CD4-positive, alpha-beta T cell treated with Interleukin-15 for 4 hours (primary cell): ENCODE results near the gene STX11.
A peak's percentile ranks its signal among the peaks of the same experiment; 100 is the strongest.
"Not testable (repeated sequence)": the region's sequence is repeated elsewhere in the genome, so short reads cannot be mapped to it uniquely, and the experiment has no call there.

Experiments used
- DNase-seq: peaks from one replicate; pipeline ENCODE4 v3.0.0-alpha.2; 2020; ENCODE audit warnings: low spot score

The STX11 gene

GRCh38 chr6:144149894-144150709, at the start of gene STX11:
Gene STX11 (plus strand): TSS chr6:144150517. CDS start chr6:144186628, 36,111 bp downstream.
- DNase-seq = peak; percentile 78

GRCh38 chr6:144103026-144103563, 47.2 kb upstream of the STX11 start:
- no peak for DNase-seq

DNA sequence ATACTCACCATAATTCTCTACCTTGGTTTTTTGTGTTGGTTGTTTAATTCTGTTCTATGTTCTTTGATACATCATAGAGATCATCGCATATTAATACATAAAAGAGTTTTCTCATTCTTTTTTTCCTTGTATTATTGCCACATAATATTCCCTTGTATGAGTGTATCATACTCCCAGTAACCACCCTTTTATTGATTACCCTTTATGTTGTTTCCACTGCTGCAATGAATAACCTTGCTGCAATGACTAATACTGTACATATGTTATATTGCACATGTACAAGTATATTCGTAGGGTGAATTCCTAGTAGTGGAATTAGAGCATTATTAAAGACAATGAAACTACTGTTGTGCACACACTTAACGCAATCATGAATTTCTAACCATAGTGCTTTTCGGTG, 45.8 kb upstream of the STX11 start:
- DNase-seq = no peak

- DNase-seq = peak; percentile 85
These were observed 45.3 kb upstream of the STX11 start for GRCh38 chr6:144104898-144105487.

- DNase-seq = no peak
These were observed 44.1 kb upstream of the STX11 start for GRCh38 chr6:144106206-144106605.

DNA sequence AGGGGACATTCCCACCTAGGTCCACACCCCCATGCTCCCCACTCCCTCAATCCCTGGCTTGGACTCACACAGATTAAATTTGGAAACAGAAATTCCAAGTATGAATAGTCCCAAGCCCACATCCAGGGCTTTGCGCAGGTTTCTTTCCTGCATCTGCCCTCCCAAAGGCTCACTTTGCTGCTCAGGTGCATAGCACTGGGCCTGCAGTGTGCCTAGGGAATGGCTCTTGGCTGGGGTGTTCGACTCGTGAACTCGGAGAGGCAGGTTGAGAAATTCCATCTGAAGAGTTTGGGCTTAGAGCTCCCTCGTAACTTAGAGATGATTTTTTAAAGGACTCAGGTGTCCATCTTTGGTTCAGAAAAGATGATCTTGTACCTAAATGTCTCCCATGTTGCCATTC, 40.1 kb upstream of the STX11 start:
- no peak for DNase-seq

DNA sequence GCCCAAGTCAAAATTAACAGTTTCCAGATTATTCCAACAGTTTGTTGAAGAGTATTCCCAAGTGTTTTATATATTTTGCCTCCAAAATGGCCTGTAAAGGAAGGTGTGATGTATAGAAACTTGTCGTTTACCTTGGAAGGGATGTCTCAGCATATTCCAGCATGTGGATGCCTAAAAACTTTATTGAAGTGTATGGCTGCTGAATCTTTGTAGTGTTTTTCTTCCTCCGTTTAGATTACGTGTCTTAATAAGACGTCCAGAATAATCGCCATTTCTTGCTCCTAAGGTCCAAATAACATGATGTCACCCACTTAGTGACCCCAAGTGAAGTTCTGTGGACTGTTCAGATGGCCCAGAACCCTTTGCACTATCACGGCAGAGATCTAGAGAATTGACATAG, 37.0 kb upstream of the STX11 start:
- no peak for DNase-seq

DNA sequence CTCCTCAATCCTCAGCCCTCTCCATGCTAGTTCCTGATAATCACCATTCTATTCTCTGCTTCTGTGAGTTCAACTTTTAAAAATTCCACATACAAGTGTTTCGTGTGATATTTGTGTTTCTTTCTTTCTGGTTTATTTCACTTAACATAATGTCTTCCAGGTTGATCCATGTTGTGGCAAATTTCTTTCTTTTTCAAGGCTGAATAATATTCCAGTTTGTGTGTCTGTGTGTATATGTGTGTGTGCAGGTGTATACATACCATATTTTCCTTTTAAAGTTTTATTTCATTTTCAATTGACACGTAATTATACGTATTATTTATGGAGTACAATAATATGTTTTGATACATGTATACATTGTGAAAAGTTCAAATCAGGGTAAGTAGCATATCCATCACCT, 35.1 kb upstream of the STX11 start:
- DNase-seq = no peak

DNA sequence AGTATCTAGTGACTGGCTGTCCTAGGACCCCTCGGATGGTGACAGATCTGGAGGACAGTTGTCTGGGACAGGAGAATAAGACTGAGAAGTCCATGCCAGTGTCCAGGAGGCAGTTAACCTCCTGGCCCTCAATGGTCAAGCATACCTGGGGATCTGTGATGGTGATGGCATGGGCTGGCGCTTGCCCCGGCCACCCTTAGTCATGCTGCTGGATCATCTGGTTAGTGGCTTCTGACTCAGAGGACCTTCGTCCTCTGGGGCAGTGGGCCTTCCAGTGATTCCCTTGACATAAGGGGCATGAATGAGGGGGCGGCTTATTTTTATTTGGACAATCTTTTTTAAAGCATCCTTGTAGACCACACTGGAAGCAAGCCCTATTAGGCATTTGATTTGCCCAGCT, 30.9 kb upstream of the STX11 start:
- DNase-seq = no peak

DNA sequence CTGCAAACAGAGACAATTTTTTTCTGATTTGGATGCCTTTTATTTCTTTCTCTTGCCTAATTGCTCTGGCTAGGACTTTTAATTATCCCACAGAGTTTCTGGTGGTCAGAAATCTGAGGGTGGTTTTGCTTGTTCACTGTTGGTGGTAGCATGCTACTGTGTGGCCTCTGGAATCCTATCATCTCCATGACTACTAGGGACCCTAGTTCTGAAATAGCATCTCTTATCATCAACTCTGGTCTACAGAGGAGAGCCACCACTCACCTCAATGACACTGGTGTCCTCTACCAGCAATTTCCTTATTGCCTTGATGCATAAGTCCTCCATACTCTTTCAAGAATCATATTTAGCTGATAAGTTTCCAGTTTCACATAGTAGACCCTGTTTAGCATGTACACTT, 27.5 kb upstream of the STX11 start:
- no peak for DNase-seq

- DNase-seq = no peak
These were observed 26.9 kb upstream of the STX11 start for GRCh38 chr6:144123421-144123820.

GRCh38 chr6:144123836-144124235, 26.5 kb upstream of the STX11 start:
- no peak for DNase-seq

DNA sequence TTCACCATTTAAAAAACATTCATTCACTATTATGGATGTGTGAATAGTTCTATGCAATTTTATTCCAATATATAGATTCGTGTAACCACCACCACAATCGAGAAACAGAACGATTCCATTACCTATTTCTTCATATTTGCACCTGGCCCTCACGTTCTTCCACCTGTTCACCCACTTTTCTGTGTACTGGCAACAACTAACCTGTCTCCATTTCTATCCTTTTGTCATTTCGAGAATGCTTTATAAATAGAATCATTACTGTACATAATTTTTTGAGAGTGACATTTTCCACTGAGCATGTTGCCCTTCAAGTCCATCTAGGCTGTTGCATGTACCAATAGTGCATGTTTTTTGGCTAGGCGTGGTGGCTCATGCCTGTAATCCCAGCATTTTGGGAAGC, 23.2 kb upstream of the STX11 start:
- no peak for DNase-seq

DNA sequence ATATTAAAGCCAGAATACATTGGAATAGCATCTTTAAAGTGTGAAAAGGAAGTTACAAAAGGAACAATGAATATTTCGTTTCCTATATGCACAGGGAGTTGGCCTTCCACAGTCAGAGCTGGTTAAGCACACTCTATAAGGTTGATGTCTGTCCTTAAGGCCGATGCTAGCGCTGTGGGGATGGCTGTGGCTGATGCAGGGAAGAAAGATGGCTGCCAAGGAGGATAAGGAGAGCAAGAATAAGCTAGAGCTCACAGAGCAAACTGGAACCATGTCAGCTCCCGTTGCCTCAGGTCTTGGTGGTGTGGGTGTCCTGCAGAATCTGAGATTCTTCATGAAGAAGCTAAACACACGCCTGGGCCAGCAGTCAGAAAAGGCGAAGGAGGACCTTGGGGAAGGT, 20.8 kb upstream of the STX11 start:
- DNase-seq = no peak

DNA sequence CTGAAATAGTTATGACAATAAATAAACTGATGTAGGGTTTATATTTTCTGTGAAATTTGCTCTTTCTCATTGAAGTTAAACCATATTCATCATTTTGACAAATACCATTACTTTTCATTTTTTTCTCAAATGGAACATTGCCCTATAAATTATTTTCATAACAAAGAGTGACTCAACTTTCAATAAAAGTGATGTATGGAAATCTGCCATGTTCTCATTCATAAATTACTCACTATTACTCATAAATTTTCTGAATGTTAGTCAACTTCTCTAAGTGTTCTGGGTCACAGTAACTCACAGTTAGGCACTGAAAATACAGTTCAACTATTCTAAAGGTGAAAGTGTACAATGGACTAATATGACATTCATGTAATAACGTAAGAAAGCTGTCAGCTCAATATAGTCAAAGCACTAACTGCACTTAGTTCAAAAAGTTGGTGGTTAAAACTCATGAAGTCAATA, 19.0 kb upstream of the STX11 start:
- no peak for DNase-seq

GRCh38 chr6:144132167-144132690, 18.1 kb upstream of the STX11 start:
- DNase-seq = not testable (repeated sequence)

- DNase-seq = no peak
These were observed 17.0 kb upstream of the STX11 start for GRCh38 chr6:144133225-144133821.

DNA sequence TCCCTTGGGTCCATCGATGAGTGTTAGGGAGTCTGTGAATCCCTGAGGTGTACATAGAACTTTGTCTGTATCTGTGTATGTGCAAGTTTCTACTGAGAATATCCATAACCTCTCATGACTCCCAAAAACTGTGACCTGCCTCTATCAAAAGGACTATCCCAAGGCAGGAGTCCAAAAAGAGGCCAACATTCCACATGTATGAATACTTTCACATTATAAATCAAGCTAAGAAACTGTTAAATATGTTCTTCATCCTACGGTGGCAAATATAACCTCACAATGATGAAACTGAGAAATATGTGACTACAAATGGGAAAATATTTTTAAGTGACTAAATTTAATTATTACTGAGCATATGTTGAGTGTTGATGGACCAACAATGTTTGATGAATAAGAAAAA, 16.1 kb upstream of the STX11 start:
- DNase-seq = no peak

DNA sequence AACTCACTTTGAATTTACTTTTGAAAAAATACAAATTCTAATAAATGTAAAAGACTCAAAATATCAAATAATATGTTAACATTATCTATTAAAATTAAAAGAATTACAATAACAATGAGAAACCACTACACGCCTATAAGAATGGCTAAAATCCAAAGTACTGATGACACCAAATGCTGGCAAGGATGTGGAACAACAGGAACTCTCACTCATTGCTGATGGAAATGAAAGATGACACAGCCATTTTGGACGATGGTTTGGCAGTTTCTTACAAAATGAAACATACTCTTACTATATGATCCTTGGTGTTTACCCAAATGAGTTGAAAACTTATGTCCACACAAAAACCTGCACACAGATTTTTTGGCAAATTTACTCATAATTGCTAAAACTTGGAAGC, 15.6 kb upstream of the STX11 start:
- no peak for DNase-seq

DNA sequence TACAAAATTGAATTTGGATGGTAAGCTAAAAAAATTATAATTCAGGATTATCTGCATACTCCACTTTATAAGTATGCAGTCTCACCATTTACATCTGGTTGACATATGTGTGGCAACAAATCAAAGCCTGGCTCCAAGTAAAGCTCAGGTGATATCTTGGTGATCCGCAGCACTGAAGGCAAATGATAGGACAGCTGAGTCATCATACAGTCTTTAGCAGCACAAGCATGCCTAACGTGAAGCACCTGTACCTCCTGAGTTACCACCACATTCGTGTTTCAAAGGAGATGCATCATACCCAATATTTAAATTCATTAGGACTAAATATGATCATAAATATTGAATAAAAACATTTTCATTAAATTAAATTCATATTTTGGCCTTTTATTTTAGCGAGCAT, 11.8 kb upstream of the STX11 start:
- no peak for DNase-seq

DNA sequence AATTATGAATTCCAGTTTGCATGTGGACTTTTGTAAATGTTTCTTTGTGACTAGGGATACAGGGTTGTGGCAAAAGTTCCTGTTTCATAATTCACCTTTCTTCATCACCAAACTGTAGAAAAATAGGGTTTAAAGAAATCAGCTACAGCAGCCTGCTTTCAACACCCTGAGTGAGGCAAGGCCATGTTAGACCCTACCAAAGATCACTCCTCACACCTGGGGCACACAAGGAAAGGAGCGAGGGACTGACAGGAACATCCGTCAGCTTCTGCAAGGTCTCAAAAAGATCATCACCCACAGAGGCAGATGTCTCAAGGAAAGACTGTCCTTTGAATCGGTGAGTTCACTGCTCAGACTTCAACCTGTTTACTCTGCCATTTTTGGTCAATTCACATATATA, 10.5 kb upstream of the STX11 start:
- no peak for DNase-seq

DNA sequence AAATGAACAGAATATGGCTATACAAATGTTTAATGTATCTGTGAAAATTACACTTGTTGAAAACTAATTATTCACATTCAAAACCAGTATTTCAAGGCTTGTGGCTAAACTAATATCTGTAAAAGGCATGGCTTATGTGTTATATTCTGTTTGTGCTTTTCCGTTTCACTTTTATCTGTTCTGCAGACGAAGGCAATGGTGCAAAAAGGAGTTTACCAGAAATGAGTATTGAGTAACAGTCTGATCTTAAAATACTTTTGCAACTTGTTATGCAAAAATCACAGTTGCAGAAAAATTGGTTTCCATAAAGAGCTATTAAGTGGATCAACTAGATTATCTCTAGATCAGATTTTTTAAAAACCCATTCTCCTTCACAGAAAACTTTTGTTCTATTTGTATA, 9.4 kb upstream of the STX11 start:
- DNase-seq = no peak

- DNase-seq = no peak
These were observed 8.8 kb upstream of the STX11 start for GRCh38 chr6:144141470-144141869.
